Upper lobe of left lung (tissue), 4 donors: ENCODE results near the gene TBX20.

Experiments
- POLR2A ChIP-seq, 4 donors: fragments of 450-650 bp; IDR thresholded peaks; one replicate each; pipeline ENCODE4 v1.5.1; 2016 to 2017; ENCODE audit warnings: antibody characterized with exemption in 4 of 4, mild to moderate bottlenecking in 2 of 4
- POLR2AphosphoS5 ChIP-seq, 2 donors: sonication (generic); formaldehyde crosslinking; IDR thresholded peaks; one replicate each; pipeline ENCODE4 v1.5.1; 2017; ENCODE audit warnings: antibody characterized with exemption in 2 of 2
- TF ChIP-seq, protein P1 (sequence below), 6 experiments: fragments of 450-650 bp in 4 of 6; fragments of 200-600 bp in 2 of 6; sonication (generic) in 2 of 6; IDR thresholded peaks; one replicate each; pipeline ENCODE4 v1.5.1; 2016 to 2019; ENCODE audit warnings: antibody characterized with exemption in 6 of 6

DNA sequence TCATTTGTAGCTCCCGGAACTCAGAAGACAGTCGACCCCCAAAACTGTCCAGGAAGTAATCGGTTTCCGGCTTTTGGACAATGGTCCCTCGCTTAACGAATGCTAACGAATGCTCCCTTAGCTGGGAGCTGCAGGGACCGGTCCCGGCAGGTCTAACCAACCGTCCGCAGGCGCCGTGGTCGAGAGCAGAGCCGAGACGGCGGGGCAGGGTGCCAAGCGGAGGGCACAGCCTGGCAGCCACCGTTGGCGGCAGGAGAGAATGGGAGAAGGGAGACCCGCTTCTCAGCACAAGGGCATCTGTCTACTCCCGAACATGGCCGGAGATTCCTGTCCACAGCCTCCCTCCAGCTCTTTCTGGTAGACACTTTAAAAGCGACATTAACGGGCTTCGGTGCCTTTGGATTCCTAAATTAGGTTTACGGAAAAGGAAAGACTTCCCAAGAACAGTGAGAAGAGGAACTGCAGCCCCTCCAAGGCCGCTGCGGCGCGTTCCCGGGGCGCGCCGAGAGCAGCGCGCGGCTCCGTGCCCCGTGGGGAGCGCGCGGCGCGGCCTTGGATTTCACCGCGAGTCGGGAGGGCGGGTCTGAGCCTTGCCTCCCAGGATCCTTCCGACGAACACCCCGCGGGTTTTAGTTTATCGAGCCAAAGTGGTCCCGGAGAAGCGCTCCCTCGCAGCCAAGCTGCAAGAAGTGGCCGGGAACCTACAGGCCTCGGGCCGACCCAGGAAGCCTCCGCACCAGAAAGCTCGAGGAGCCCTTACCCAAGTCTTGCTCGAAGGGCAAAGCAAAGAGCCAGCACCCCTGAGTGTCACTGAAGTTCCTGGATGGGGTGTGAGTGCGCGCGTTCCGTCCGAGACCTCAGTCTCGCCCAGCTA is 3.6 kb upstream of the TBX20 start:
- TF ChIP-seq, protein P1, sequence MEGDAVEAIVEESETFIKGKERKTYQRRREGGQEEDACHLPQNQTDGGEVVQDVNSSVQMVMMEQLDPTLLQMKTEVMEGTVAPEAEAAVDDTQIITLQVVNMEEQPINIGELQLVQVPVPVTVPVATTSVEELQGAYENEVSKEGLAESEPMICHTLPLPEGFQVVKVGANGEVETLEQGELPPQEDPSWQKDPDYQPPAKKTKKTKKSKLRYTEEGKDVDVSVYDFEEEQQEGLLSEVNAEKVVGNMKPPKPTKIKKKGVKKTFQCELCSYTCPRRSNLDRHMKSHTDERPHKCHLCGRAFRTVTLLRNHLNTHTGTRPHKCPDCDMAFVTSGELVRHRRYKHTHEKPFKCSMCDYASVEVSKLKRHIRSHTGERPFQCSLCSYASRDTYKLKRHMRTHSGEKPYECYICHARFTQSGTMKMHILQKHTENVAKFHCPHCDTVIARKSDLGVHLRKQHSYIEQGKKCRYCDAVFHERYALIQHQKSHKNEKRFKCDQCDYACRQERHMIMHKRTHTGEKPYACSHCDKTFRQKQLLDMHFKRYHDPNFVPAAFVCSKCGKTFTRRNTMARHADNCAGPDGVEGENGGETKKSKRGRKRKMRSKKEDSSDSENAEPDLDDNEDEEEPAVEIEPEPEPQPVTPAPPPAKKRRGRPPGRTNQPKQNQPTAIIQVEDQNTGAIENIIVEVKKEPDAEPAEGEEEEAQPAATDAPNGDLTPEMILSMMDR (IDR thresholded peaks at IDR 0.05) = no peak
- TF ChIP-seq POLR2A (IDR thresholded peaks at IDR 0.05) = no peak
- TF ChIP-seq POLR2AphosphoS5 (IDR thresholded peaks at IDR 0.05) = no peak
